ENCODE measurements around the gene NEK10.

Gene NEK10

GRCh38 chr3:27224197-27224596 is 145.0 kb downstream of the NEK10 start:
- DNase-seq = no peak

- no peak for DNase-seq
These were observed 147.8 kb downstream of the NEK10 start for GRCh38 chr3:27221264-27221932.

- no peak for DNase-seq
These were observed 149.0 kb downstream of the NEK10 start for GRCh38 chr3:27220166-27220565.

GRCh38 chr3:27219127-27219845 is 149.9 kb downstream of the NEK10 start:
- DNase-seq = no peak

GRCh38 chr3:27216955-27217552 is 152.1 kb downstream of the NEK10 start:
- no peak for DNase-seq

GRCh38 chr3:27216295-27216855 is 152.8 kb downstream of the NEK10 start:
- no peak for DNase-seq

GRCh38 chr3:27213450-27213849 is 155.7 kb downstream of the NEK10 start:
- no peak for DNase-seq

- DNase-seq = no peak
These were observed 159.4 kb downstream of the NEK10 start for GRCh38 chr3:27209617-27210264.

GRCh38 chr3:27208961-27209616 is 160.1 kb downstream of the NEK10 start:
- no peak for DNase-seq

- DNase-seq = no peak
These were observed 166.2 kb downstream of the NEK10 start for GRCh38 chr3:27202959-27203358.

GRCh38 chr3:27201492-27201891 is 167.7 kb downstream of the NEK10 start:
- DNase-seq = no peak

GRCh38 chr3:27200721-27201489 is 168.3 kb downstream of the NEK10 start:
- DNase-seq = no peak

- DNase-seq = no peak
These were observed 174.2 kb downstream of the NEK10 start for GRCh38 chr3:27194861-27195483.

GRCh38 chr3:27193056-27193455 is 176.1 kb downstream of the NEK10 start:
- no peak for DNase-seq

GRCh38 chr3:27186013-27186412 is 183.2 kb downstream of the NEK10 start:
- no peak for DNase-seq

GRCh38 chr3:27185231-27185989 is 183.8 kb downstream of the NEK10 start:
- no peak for DNase-seq

- no peak for DNase-seq
These were observed 184.9 kb downstream of the NEK10 start for GRCh38 chr3:27184261-27184660.

GRCh38 chr3:27176256-27176655 is 192.9 kb downstream of the NEK10 start:
- no peak for DNase-seq

- no peak for DNase-seq
These were observed 194.7 kb downstream of the NEK10 start for GRCh38 chr3:27174530-27174929.

GRCh38 chr3:27171113-27171512 is 198.1 kb downstream of the NEK10 start:
- DNase-seq = no peak

GRCh38 chr3:27166888-27167287 is 202.3 kb downstream of the NEK10 start:
- no peak for DNase-seq
